NOMO-1 treated with DMSO at 0.1 percent for 48 hours (cell line): ENCODE data around the gene DUSP14.

Source experiments
- DNase-seq: peaks from one replicate; lab custom pipeline; 2025; ENCODE audit not compliant: unreplicated experiment; lab: John Stamatoyannopoulos, UW

DUSP14 gene

GRCh38 chr17:37553401-37553966, 63.8 kb downstream of the DUSP14 start:
- no peak for DNase-seq

- no peak for DNase-seq
Observed at GRCh38 chr17:37555386-37555785, 65.7 kb downstream of the DUSP14 start.

- no peak for DNase-seq
Observed at GRCh38 chr17:37557482-37557881, 67.8 kb downstream of the DUSP14 start.

- no peak for DNase-seq
Observed at GRCh38 chr17:37558299-37558698, 68.6 kb downstream of the DUSP14 start.

- no peak for DNase-seq
Observed at GRCh38 chr17:37562016-37562745, 72.5 kb downstream of the DUSP14 start.
